Caco-2 (cell line): ENCODE data around the gene MACROD2. TPM values are rescaled to one million over a fixed set of nuclear protein-coding genes. Genes with fewer than 3 reads are reported as not detected.

Experiments
- BruUV-seq: library from RNA; stranded (reverse); fragments of 400-500 nt; replicated peaks from 2 replicates; lab custom pipeline; 2021; lab: Mats Ljungman, UMichigan
- CTCF ChIA-PET: fragments of 300-600 bp; sonication (Branson Sonifier 250); formaldehyde crosslinking; loops from one replicate; lab custom pipeline; 2022; ENCODE audit warnings: antibody characterized with exemption; lab: Charles Lee
- POLR2A ChIA-PET: fragments of 300-600 bp; sonication (Branson Sonifier 250); formaldehyde crosslinking; loops from one replicate; lab custom pipeline; 2022; ENCODE audit warnings: antibody characterized with exemption; lab: Charles Lee
- DNase-seq, 2 experiments: peaks; one replicate each; pipeline versions ENCODE4 v3.0.0 to v3.0.0-alpha.2; 2020 to 2022
- H3K27me3 ChIP-seq: replicated peaks from 2 replicates; pipeline ENCODE4 v1.6.0; 2011; ENCODE audit warnings: low read length; ENCODE audit not compliant: control insufficient read depth, insufficient read depth
- H3K36me3 ChIP-seq: 2 replicates; pipeline ENCODE4 v1.5.1; 2011; ENCODE audit warnings: low read length; ENCODE audit not compliant: control insufficient read depth, insufficient read depth
- H3K4me1 ChIP-seq: fragments of 250-450 bp; sonication (Bioruptor Pico); 2 replicates; pipeline ENCODE4 v1.5.1; 2020; ENCODE audit warnings: mild to moderate bottlenecking
- H3K4me3 ChIP-seq: 2 replicates; pipeline ENCODE4 v1.5.1; 2011; ENCODE audit warnings: low read depth, mild to moderate bottlenecking, control low read depth, low read length
- H3K9me3 ChIP-seq: fragments of 250-450 bp; sonication (Bioruptor Pico); 2 replicates; pipeline ENCODE4 v1.5.1; 2020; ENCODE audit warnings: mild to moderate bottlenecking, moderate library complexity
- H3K27ac Mint-ChIP-seq: one replicate; pipeline ENCODE4 v1.8.0; 2022; ENCODE audit warnings: mixed read lengths; ENCODE audit not compliant: unreplicated experiment
- H3K27me3 Mint-ChIP-seq: one replicate; pipeline ENCODE4 v1.8.0; 2022; ENCODE audit warnings: mixed read lengths; ENCODE audit not compliant: insufficient read depth, unreplicated experiment
- H3K36me3 Mint-ChIP-seq: one replicate; pipeline ENCODE4 v1.8.0; 2022; ENCODE audit warnings: mild to moderate bottlenecking, mixed read lengths; ENCODE audit not compliant: insufficient read depth, unreplicated experiment
- H3K4me1 Mint-ChIP-seq: one replicate; pipeline ENCODE4 v1.8.0; 2022; ENCODE audit warnings: low read depth, mixed read lengths; ENCODE audit not compliant: unreplicated experiment
- H3K4me3 Mint-ChIP-seq: one replicate; pipeline ENCODE4 v1.8.0; 2022; ENCODE audit warnings: mild to moderate bottlenecking, moderate library complexity, mixed read lengths; ENCODE audit not compliant: unreplicated experiment
- H3K9me3 Mint-ChIP-seq: one replicate; pipeline ENCODE4 v1.8.0; 2022; ENCODE audit warnings: mixed read lengths; ENCODE audit not compliant: unreplicated experiment
- intact Hi-C: fragments of 100-400 bp; cut with micrococcal nuclease; formaldehyde crosslinking; loops from one replicate; pipeline ENCODE4 v1.10.0; 2022; ENCODE audit not compliant: unreplicated experiment
- total RNA-seq: library from RNA; stranded (reverse); gene quantifications from 2 replicates; pipeline ENCODE4 v1.2.3, GENCODE V29; 2022
- TF ChIP-seq, protein P1 (sequence below), 2 experiments: fragments of 200-600 bp in 1 of 2; IDR thresholded peaks; 1 replicate in 1 of 2; 2 replicates in 1 of 2; pipeline versions ENCODE4 v1.5.1 to v1.8.0; 2011 to 2022; ENCODE audit warnings: antibody characterized with exemption in 1 of 2, control low read depth in 1 of 2, inconsistent platforms in 1 of 2, low read depth in 1 of 2, low read length in 1 of 2, mild to moderate bottlenecking in 1 of 2, moderate library complexity in 1 of 2; ENCODE audit not compliant: insufficient read depth in 1 of 2, severe bottlenecking in 1 of 2, unreplicated experiment in 1 of 2

MACROD2 gene
- total RNA-seq, 1 experiment from 2014 or later = 6.4 TPM

- DNase-seq = no peak
- Histone ChIP-seq H3K36me3 (no peaks in the 10 kb centered on the region), H3K4me3 (no peak overlapping the region), H3K4me1 (no peaks in the 10 kb centered on the region), H3K9me3 (peaks cover 5% of the 10 kb centered on the region; the same call in 1 of the 2 replicates), H3K27me3 (no peaks in the 10 kb centered on the region)
- Mint-ChIP-seq H3K27me3 (peaks cover 3% of the 10 kb centered on the region), H3K4me1 (no peaks in the 10 kb centered on the region), H3K9me3 (peaks cover 1% of the 10 kb centered on the region), H3K27ac (no peak overlapping the region), H3K4me3 (no peak overlapping the region), H3K36me3 (no peaks in the 10 kb centered on the region)
- BruUV-seq = no TSS peak
- ChIA-PET CTCF (no interaction called here), POLR2A (no interaction called here)
- TF ChIP-seq, protein P1, sequence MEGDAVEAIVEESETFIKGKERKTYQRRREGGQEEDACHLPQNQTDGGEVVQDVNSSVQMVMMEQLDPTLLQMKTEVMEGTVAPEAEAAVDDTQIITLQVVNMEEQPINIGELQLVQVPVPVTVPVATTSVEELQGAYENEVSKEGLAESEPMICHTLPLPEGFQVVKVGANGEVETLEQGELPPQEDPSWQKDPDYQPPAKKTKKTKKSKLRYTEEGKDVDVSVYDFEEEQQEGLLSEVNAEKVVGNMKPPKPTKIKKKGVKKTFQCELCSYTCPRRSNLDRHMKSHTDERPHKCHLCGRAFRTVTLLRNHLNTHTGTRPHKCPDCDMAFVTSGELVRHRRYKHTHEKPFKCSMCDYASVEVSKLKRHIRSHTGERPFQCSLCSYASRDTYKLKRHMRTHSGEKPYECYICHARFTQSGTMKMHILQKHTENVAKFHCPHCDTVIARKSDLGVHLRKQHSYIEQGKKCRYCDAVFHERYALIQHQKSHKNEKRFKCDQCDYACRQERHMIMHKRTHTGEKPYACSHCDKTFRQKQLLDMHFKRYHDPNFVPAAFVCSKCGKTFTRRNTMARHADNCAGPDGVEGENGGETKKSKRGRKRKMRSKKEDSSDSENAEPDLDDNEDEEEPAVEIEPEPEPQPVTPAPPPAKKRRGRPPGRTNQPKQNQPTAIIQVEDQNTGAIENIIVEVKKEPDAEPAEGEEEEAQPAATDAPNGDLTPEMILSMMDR (IDR thresholded peaks at IDR 0.05; ENCODE audit: insufficient read depth in 1 of 2, low read depth in 1 of 2, low read length in 1 of 2, severe bottlenecking in 1 of 2, unreplicated experiment in 1 of 2) = no peak
- intact Hi-C loops = no loop called here
These were observed 1890.9 kb downstream of the MACROD2 start for GRCh38 chr20:15886250-15886649.

DNA sequence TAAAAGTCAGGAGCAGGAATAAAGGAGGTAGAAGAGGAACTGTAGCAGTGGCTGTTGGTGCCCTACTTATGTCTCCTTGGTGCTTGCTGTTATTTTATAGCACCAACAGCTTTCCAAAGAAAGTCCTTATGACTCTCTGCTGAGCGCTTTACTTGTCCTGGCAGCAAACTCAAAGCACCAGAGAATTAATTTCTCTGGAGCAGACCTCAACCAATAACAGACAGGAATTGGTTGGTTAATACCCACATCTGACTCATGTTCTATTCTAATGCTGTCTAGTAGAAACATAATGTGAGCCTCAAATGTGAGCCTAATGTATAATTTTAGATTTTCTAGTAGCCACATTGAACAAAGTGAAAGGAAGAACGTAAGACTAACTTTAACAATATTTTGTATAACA, 1892.1 kb downstream of the MACROD2 start:
- TF ChIP-seq, protein P1 (IDR thresholded peaks at IDR 0.05; ENCODE audit: insufficient read depth in 1 of 2, low read depth in 1 of 2, low read length in 1 of 2, severe bottlenecking in 1 of 2, unreplicated experiment in 1 of 2) = no peak
- CTCF ChIA-PET = no interaction called here
- no peaks in the 10 kb centered on the region for H3K9me3 Mint-ChIP-seq

DNA sequence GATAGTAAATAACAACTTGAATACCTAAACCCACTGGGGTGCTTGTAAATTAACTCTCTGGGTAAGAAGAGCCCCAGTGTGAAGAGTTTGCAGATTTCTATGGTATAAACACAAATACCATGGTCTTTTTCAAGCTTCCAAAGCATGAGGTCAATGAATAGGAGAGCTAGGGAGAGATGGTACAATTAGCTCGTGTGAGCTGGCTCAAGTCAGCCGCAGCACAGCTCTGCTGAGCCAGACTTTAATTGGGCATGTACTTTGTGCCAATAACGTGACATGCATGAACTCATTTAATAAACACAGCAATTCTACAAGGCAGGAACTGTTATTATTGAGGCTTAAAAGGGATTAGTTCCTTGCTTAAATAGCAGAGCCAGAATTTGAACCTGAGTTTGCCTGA, 1893.7 kb downstream of the MACROD2 start:
- Mint-ChIP-seq H3K4me3 (no peak overlapping the region), H3K9me3 (no peaks in the 10 kb centered on the region), H3K27ac (no peak overlapping the region), H3K4me1 (no peaks in the 10 kb centered on the region), H3K36me3 (no peaks in the 10 kb centered on the region), H3K27me3 (peaks cover 3% of the 10 kb centered on the region)
- TF ChIP-seq, protein P1 (IDR thresholded peaks at IDR 0.05; ENCODE audit: insufficient read depth in 1 of 2, low read depth in 1 of 2, low read length in 1 of 2, severe bottlenecking in 1 of 2, unreplicated experiment in 1 of 2) = no peak
- ChIA-PET POLR2A (interaction anchor here (0.6 kb wide), 1 partner anchor 9 kb away, joined by 16 read pairs; no protein-coding TSS in a partner anchor), CTCF (no interaction called here)
- H3K9me3 ChIP-seq = no peaks in the 10 kb centered on the region
- BruUV-seq = no TSS peak
- H3K4me1 ChIP-seq = no peaks in the 10 kb centered on the region
- H3K4me3 ChIP-seq = no peak overlapping the region
- intact Hi-C loops = no loop called here
- DNase-seq = no peak
- H3K36me3 ChIP-seq = no peaks in the 10 kb centered on the region
- H3K27me3 ChIP-seq = no peaks in the 10 kb centered on the region; the same call in 1 of the 2 replicates

More for the DNA sequence above, 1892.1 kb downstream of the MACROD2 start:
- no TSS peak for BruUV-seq
- Mint-ChIP-seq H3K4me1 (no peaks in the 10 kb centered on the region), H3K27ac (no peak overlapping the region), H3K36me3 (no peaks in the 10 kb centered on the region), H3K27me3 (peaks cover 3% of the 10 kb centered on the region), H3K4me3 (no peak overlapping the region)
- no peaks in the 10 kb centered on the region for H3K4me1 ChIP-seq
- DNase-seq = no peak
- no peaks in the 10 kb centered on the region for H3K27me3 ChIP-seq
- H3K9me3 ChIP-seq = no peaks in the 10 kb centered on the region
- intact Hi-C loops = no loop called here
- H3K4me3 ChIP-seq = no peak overlapping the region
- POLR2A ChIA-PET = no interaction called here
- no peaks in the 10 kb centered on the region for H3K36me3 ChIP-seq
